ENCODE measurements around the gene AURKAIP1. TPM values are rescaled to one million over a fixed set of nuclear protein-coding genes. Genes with fewer than 3 reads are reported as not detected.

The AURKAIP1 gene
- polyA plus RNA-seq, 1 of the 3 experiments (the other 2 are of a cell fraction), result 214 TPM

DNA sequence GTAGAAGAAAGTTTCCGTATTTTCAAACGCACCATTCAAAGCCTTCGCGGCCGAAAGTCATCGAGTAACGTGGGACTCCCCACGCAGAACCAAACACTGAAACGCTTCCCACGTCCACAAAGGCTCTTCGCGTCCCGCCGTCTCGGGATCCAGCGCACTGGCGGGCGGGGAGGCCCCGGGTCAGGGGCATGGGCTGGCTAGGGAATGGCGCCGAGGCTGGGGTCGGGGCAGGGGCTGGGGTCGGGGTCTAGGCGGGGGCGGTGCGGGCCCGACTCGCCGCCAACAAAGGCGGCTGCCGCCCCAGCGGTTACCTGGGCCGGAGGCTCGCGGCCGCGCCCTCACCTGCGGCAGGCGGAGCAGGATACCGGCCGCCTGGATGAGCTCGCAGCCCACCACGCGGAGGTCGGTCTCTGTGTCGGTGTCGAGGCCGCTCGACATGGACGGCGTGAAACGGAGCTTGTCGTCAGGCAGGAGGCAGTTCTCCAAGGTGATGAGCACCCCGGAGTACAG, 23.7 kb upstream of the AURKAIP1 start:
- DNase-seq, result peak; percentile 65
- H3K79me2 ChIP-seq (ENCODE audit: insufficient read depth), result peaks cover 92% of the 10 kb centered on the region
- no peaks in the 10 kb centered on the region for H3K27me3 ChIP-seq (ENCODE audit: insufficient read depth)
- H3K36me3 ChIP-seq (replicated peaks in 1 of 2; ENCODE audit: control insufficient read depth in 1 of 2, insufficient read depth in 2 of 2, low read length in 1 of 2), result peaks cover 28 to 40% of the 10 kb centered on the region in 2 experiments
- 0 out of 2 replicates have a peak, but pooled peaks cover 4% of the 10 kb centered on the region for H4K20me1 ChIP-seq (ENCODE audit: insufficient read depth)
- H3K27ac ChIP-seq (ENCODE audit: low read depth in 2 of 2, low read length in 1 of 2), result peak overlapping the region; percentile 44 to 69; a peak in 3 of 4 replicates
- CTCF ChIA-PET, result interaction anchor here (0.7 to 3.8 kb wide), 9 partner anchors 9 to 219 kb away, joined by 3 to 16 read pairs (median 3); partner anchors contain the start of genes ATAD3A, AURKAIP1 and MRPL20
- H3K9me2 ChIP-seq, result no peaks in the 10 kb centered on the region
- no peak overlapping the region for H2AFZ ChIP-seq (ENCODE audit: low read depth)
- H3F3A ChIP-seq (replicated peaks; ENCODE audit: insufficient read depth), result peaks cover 24% of the 10 kb centered on the region
- peak overlapping the region; percentile 93 for H3K4me2 ChIP-seq
- peak overlapping the region; percentile 93 for H3K9ac ChIP-seq
- peaks cover 6 to 23% of the 10 kb centered on the region in 2 experiments; a peak in 1 of 4 replicates for H3K4me1 ChIP-seq (ENCODE audit: control insufficient read depth in 1 of 2, insufficient read depth in 2 of 2, low read depth in 1 of 2, low read length in 1 of 2)
- POLR2A ChIA-PET, result interaction anchor here (0.6 to 2.1 kb wide), 6 partner anchors 9 to 28 kb away, joined by 3 to 15 read pairs (median 6); partner anchors contain the start of genes AURKAIP1 and MRPL20
- TF ChIP-seq, protein P1, sequence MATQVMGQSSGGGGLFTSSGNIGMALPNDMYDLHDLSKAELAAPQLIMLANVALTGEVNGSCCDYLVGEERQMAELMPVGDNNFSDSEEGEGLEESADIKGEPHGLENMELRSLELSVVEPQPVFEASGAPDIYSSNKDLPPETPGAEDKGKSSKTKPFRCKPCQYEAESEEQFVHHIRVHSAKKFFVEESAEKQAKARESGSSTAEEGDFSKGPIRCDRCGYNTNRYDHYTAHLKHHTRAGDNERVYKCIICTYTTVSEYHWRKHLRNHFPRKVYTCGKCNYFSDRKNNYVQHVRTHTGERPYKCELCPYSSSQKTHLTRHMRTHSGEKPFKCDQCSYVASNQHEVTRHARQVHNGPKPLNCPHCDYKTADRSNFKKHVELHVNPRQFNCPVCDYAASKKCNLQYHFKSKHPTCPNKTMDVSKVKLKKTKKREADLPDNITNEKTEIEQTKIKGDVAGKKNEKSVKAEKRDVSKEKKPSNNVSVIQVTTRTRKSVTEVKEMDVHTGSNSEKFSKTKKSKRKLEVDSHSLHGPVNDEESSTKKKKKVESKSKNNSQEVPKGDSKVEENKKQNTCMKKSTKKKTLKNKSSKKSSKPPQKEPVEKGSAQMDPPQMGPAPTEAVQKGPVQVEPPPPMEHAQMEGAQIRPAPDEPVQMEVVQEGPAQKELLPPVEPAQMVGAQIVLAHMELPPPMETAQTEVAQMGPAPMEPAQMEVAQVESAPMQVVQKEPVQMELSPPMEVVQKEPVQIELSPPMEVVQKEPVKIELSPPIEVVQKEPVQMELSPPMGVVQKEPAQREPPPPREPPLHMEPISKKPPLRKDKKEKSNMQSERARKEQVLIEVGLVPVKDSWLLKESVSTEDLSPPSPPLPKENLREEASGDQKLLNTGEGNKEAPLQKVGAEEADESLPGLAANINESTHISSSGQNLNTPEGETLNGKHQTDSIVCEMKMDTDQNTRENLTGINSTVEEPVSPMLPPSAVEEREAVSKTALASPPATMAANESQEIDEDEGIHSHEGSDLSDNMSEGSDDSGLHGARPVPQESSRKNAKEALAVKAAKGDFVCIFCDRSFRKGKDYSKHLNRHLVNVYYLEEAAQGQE (IDR thresholded peaks at IDR 0.05; ENCODE audit: low read depth, low read length), result no peak
- no peak for TF ChIP-seq RCOR1 (IDR thresholded peaks at IDR 0.05; ENCODE audit: low read length)
- TF ChIP-seq, protein P2, sequence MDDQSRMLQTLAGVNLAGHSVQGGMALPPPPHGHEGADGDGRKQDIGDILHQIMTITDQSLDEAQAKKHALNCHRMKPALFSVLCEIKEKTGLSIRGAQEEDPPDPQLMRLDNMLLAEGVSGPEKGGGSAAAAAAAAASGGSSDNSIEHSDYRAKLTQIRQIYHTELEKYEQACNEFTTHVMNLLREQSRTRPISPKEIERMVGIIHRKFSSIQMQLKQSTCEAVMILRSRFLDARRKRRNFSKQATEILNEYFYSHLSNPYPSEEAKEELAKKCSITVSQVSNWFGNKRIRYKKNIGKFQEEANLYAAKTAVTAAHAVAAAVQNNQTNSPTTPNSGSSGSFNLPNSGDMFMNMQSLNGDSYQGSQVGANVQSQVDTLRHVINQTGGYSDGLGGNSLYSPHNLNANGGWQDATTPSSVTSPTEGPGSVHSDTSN (IDR thresholded peaks at IDR 0.05), result no peak
- no peak for TF ChIP-seq JUND (IDR thresholded peaks at IDR 0.05)
- no peak for TF ChIP-seq FOXJ3 (CRISPR knock-in tag; IDR thresholded peaks at IDR 0.05)
- TF ChIP-seq, protein P3, sequence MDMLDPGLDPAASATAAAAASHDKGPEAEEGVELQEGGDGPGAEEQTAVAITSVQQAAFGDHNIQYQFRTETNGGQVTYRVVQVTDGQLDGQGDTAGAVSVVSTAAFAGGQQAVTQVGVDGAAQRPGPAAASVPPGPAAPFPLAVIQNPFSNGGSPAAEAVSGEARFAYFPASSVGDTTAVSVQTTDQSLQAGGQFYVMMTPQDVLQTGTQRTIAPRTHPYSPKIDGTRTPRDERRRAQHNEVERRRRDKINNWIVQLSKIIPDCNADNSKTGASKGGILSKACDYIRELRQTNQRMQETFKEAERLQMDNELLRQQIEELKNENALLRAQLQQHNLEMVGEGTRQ (IDR thresholded peaks at IDR 0.05; ENCODE audit: borderline replicate concordance, low read depth, low read length), result no peak
- TF ChIP-seq, protein P4, sequence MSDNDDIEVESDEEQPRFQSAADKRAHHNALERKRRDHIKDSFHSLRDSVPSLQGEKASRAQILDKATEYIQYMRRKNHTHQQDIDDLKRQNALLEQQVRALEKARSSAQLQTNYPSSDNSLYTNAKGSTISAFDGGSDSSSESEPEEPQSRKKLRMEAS (IDR thresholded peaks at IDR 0.05; ENCODE audit: low read depth), result no peak
- TF ChIP-seq TEAD4 (IDR thresholded peaks at IDR 0.05; ENCODE audit: borderline replicate concordance, insufficient read depth), result no peak
- no peak for TF ChIP-seq SIN3A (IDR thresholded peaks at IDR 0.05; ENCODE audit: borderline replicate concordance, low read depth, low read length)
- TF ChIP-seq, protein P5, sequence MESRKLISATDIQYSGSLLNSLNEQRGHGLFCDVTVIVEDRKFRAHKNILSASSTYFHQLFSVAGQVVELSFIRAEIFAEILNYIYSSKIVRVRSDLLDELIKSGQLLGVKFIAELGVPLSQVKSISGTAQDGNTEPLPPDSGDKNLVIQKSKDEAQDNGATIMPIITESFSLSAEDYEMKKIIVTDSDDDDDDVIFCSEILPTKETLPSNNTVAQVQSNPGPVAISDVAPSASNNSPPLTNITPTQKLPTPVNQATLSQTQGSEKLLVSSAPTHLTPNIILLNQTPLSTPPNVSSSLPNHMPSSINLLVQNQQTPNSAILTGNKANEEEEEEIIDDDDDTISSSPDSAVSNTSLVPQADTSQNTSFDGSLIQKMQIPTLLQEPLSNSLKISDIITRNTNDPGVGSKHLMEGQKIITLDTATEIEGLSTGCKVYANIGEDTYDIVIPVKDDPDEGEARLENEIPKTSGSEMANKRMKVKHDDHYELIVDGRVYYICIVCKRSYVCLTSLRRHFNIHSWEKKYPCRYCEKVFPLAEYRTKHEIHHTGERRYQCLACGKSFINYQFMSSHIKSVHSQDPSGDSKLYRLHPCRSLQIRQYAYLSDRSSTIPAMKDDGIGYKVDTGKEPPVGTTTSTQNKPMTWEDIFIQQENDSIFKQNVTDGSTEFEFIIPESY (IDR thresholded peaks at IDR 0.05; ENCODE audit: borderline replicate concordance, low read depth), result no peak
- TF ChIP-seq TCF12 (IDR thresholded peaks at IDR 0.05), result no peak
- no peak for TF ChIP-seq EZH2phosphoT487 (IDR thresholded peaks at IDR 0.05; ENCODE audit: borderline replicate concordance, low read depth)
- TF ChIP-seq FOXM1 (IDR thresholded peaks at IDR 0.05; ENCODE audit: low read depth), result no peak
- no peak for TF ChIP-seq SMC3 (IDR thresholded peaks at IDR 0.05; ENCODE audit: low read depth, low read length)
- TF ChIP-seq TAF1 (IDR thresholded peaks at IDR 0.05; ENCODE audit: borderline replicate concordance, low read depth, low read length), result no peak
- no peak for TF ChIP-seq MEF2A (IDR thresholded peaks at IDR 0.05; ENCODE audit: borderline replicate concordance, low read depth)
- TF ChIP-seq MXI1 (IDR thresholded peaks at IDR 0.05; ENCODE audit: low read depth, low read length), result no peak
- no peak for TF ChIP-seq GATA2 (CRISPR knock-in tag; IDR thresholded peaks at IDR 0.05)
- no peak for TF ChIP-seq RFX5 (IDR thresholded peaks at IDR 0.05; ENCODE audit: low read length)
- no peak for TF ChIP-seq NRF1 (IDR thresholded peaks at IDR 0.05; ENCODE audit: low read depth, low read length)
- H3K4me3 ChIP-seq (ENCODE audit: low read depth in 2 of 2, low read length in 1 of 2), result peak overlapping the region; percentile 74 to 78
- H3K9me3 ChIP-seq, result no peaks in the 10 kb centered on the region
- WGBS (ENCODE audit: low lambda C conversion rate), result no CpG with 5 or more reads among the region's 54 CpGs
